ENCODE measurements around the gene LDB2.

The LDB2 gene

GRCh38 chr4:16750216-16750615 lies 148.2 kb downstream of the LDB2 start:
- no peak for DNase-seq

- DNase-seq: no peak
Measured at GRCh38 chr4:16745887-16746286, 152.6 kb downstream of the LDB2 start.

- DNase-seq: no peak
Measured at GRCh38 chr4:16745009-16745635, 153.3 kb downstream of the LDB2 start.

GRCh38 chr4:16741287-16741686 lies 157.2 kb downstream of the LDB2 start:
- DNase-seq: no peak

- DNase-seq: no peak
Measured at GRCh38 chr4:16739997-16740624, 158.3 kb downstream of the LDB2 start.

- no peak for DNase-seq
Measured at GRCh38 chr4:16738558-16738957, 159.9 kb downstream of the LDB2 start.

GRCh38 chr4:16733509-16733908 lies 164.9 kb downstream of the LDB2 start:
- no peak for DNase-seq

GRCh38 chr4:16732741-16733140 lies 165.7 kb downstream of the LDB2 start:
- no peak for DNase-seq

- no peak for DNase-seq
Measured at GRCh38 chr4:16731776-16732380, 166.6 kb downstream of the LDB2 start.

GRCh38 chr4:16730522-16731205 lies 167.8 kb downstream of the LDB2 start:
- no peak for DNase-seq

GRCh38 chr4:16729336-16729735 lies 169.1 kb downstream of the LDB2 start:
- DNase-seq: no peak

GRCh38 chr4:16728849-16729248 lies 169.6 kb downstream of the LDB2 start:
- no peak for DNase-seq

GRCh38 chr4:16728111-16728510 lies 170.3 kb downstream of the LDB2 start:
- no peak for DNase-seq

GRCh38 chr4:16727218-16727617 lies 171.2 kb downstream of the LDB2 start:
- no peak for DNase-seq

- no peak for DNase-seq
Measured at GRCh38 chr4:16726368-16727050, 171.9 kb downstream of the LDB2 start.

GRCh38 chr4:16725252-16725651 lies 173.2 kb downstream of the LDB2 start:
- DNase-seq: no peak

GRCh38 chr4:16722416-16722815 lies 176.0 kb downstream of the LDB2 start:
- DNase-seq: no peak

GRCh38 chr4:16721613-16722291 lies 176.7 kb downstream of the LDB2 start:
- no peak for DNase-seq

GRCh38 chr4:16720761-16721160 lies 177.7 kb downstream of the LDB2 start:
- DNase-seq: no peak

- DNase-seq: no peak
Measured at GRCh38 chr4:16717266-16717970, 181.0 kb downstream of the LDB2 start.

- no peak for DNase-seq
Measured at GRCh38 chr4:16715482-16715881, 183.0 kb downstream of the LDB2 start.

- no peak for DNase-seq
Measured at GRCh38 chr4:16714191-16714590, 184.3 kb downstream of the LDB2 start.
